Muscle of leg (tissue), 11 donors: Measurements from ENCODE around the gene ZNF521. TPM values are rescaled to one million over a fixed set of nuclear protein-coding genes. Genes with fewer than 3 reads are reported as not detected.

Experiments used
- DNase-seq: peaks from one replicate; pipeline ENCODE4 v3.0.0; 2013
- H3K27ac ChIP-seq: one replicate; pipeline ENCODE4 v1.5.1; 2013; ENCODE audit warnings: mild to moderate bottlenecking, low read length, control low read depth
- H3K27me3 ChIP-seq: one replicate; pipeline ENCODE4 v1.6.1; 2013; ENCODE audit warnings: low read length; ENCODE audit not compliant: control insufficient read depth, insufficient read depth
- H3K36me3 ChIP-seq: one replicate; pipeline ENCODE4 v1.6.1; 2013; ENCODE audit warnings: low read length; ENCODE audit not compliant: control insufficient read depth, insufficient read depth
- H3K4me1 ChIP-seq: one replicate; pipeline ENCODE4 v1.6.1; 2013; ENCODE audit warnings: low read length; ENCODE audit not compliant: control insufficient read depth, insufficient read depth
- H3K4me3 ChIP-seq: one replicate; pipeline ENCODE4 v1.5.1; 2013; ENCODE audit warnings: low read length, control low read depth
- H3K9me3 ChIP-seq: replicated peaks from 2 replicates; pipeline ENCODE4 v1.6.1; 2013; ENCODE audit warnings: low read depth, low read length; ENCODE audit not compliant: control insufficient read depth
- WGBS: methylation state at CpG from one replicate; pipeline ENCODE4 v1.1.5; 2013; ENCODE audit warnings: missing lambda C conversion rate; ENCODE audit not compliant: insufficient coverage; 5-methylcytosine and 5-hydroxymethylcytosine counted together
- polyA plus RNA-seq, 8 donors: library from polyadenylated mRNA; unstranded; fragments of 120-200 nt; gene quantifications; one replicate each; pipeline versions ENCODE4 v1.2.1 to v1.2.3, GENCODE V29; 2013; ENCODE audit warnings: inconsistent platforms in 1 of 8, low replicate concordance in 1 of 8; ENCODE audit not compliant: insufficient read length in 8 of 8, insufficient read depth in 1 of 8
- total RNA-seq: library from RNA; stranded (reverse); fragments of 120-200 nt; gene quantifications from one replicate; pipeline ENCODE4 v1.2.4, GENCODE V29; 2013

ZNF521 gene
- total and polyA plus RNA-seq, 9 donors = 29.6 to 67.1 (median 46.1) TPM

GRCh38 chr18:25086876-25087275 is 265.1 kb downstream of the ZNF521 start:
- Histone ChIP-seq H3K9me3 (no peaks in the 10 kb centered on the region), H3K36me3 (peaks cover 25% of the 10 kb centered on the region), H3K4me3 (no peak overlapping the region), H3K4me1 (no peaks in the 10 kb centered on the region), H3K27me3 (no peaks in the 10 kb centered on the region), H3K27ac (no peak overlapping the region)
- WGBS = no CpG with 5 or more reads among the region's 2 CpGs
- no peak for DNase-seq

GRCh38 chr18:25081001-25081400 is 271.0 kb downstream of the ZNF521 start:
- Histone ChIP-seq H3K27ac (no peak overlapping the region), H3K27me3 (no peaks in the 10 kb centered on the region), H3K4me1 (no peaks in the 10 kb centered on the region), H3K9me3 (no peaks in the 10 kb centered on the region), H3K36me3 (peaks cover 15% of the 10 kb centered on the region), H3K4me3 (no peak overlapping the region)
- DNase-seq = no peak
- WGBS = 96% methylated on average over 4 of the region's 8 CpGs

- H3K9me3 ChIP-seq = no peaks in the 10 kb centered on the region
- H3K27me3 ChIP-seq = no peaks in the 10 kb centered on the region
- H3K4me1 ChIP-seq = no peaks in the 10 kb centered on the region
- DNase-seq = no peak
- 57% methylated on average over 8 of the region's 10 CpGs for WGBS
- H3K27ac ChIP-seq = no peak overlapping the region
- no peak overlapping the region for H3K4me3 ChIP-seq
- H3K36me3 ChIP-seq = peaks cover 17% of the 10 kb centered on the region
Measured at GRCh38 chr18:25080211-25080610, 271.8 kb downstream of the ZNF521 start.

- Histone ChIP-seq H3K27me3 (no peaks in the 10 kb centered on the region), H3K36me3 (peaks cover 20% of the 10 kb centered on the region), H3K4me1 (no peaks in the 10 kb centered on the region), H3K4me3 (no peak overlapping the region), H3K9me3 (no peaks in the 10 kb centered on the region), H3K27ac (no peak overlapping the region)
- DNase-seq = no peak
- WGBS = 58% methylated on average over 12 of the region's 18 CpGs
Measured at GRCh38 chr18:25077944-25078723, 273.8 kb downstream of the ZNF521 start.

GRCh38 chr18:25077038-25077943 is 274.7 kb downstream of the ZNF521 start:
- DNase-seq = peak; percentile 63
- WGBS = 71% methylated on average over 9 of the region's 19 CpGs
- Histone ChIP-seq H3K27me3 (no peaks in the 10 kb centered on the region), H3K27ac (peak overlapping the region; percentile 44), H3K4me3 (no peak overlapping the region), H3K9me3 (no peaks in the 10 kb centered on the region), H3K36me3 (peaks cover 20% of the 10 kb centered on the region), H3K4me1 (no peaks in the 10 kb centered on the region)

GRCh38 chr18:25075783-25076182 is 276.2 kb downstream of the ZNF521 start:
- 36% methylated on average over 3 of the region's 3 CpGs for WGBS
- peak; percentile 33 for DNase-seq
- H3K4me1 ChIP-seq = no peaks in the 10 kb centered on the region
- no peaks in the 10 kb centered on the region for H3K27me3 ChIP-seq
- no peak overlapping the region for H3K4me3 ChIP-seq
- peaks cover 19% of the 10 kb centered on the region for H3K36me3 ChIP-seq
- no peak overlapping the region for H3K27ac ChIP-seq
- H3K9me3 ChIP-seq = no peaks in the 10 kb centered on the region

- Histone ChIP-seq H3K4me3 (no peak overlapping the region), H3K36me3 (peaks cover 17% of the 10 kb centered on the region), H3K27me3 (no peaks in the 10 kb centered on the region), H3K27ac (no peak overlapping the region), H3K4me1 (no peaks in the 10 kb centered on the region), H3K9me3 (no peaks in the 10 kb centered on the region)
- WGBS = 39% methylated on average over 4 of the region's 5 CpGs
- DNase-seq = peak; percentile 49
Measured at GRCh38 chr18:25075331-25075730, 276.6 kb downstream of the ZNF521 start.

GRCh38 chr18:25074925-25075324 is 277.0 kb downstream of the ZNF521 start:
- H3K4me3 ChIP-seq = no peak overlapping the region
- peaks cover 13% of the 10 kb centered on the region for H3K36me3 ChIP-seq
- DNase-seq = no peak
- H3K9me3 ChIP-seq = no peaks in the 10 kb centered on the region
- H3K4me1 ChIP-seq = no peaks in the 10 kb centered on the region
- no peak overlapping the region for H3K27ac ChIP-seq
- no CpG with 5 or more reads among the region's 4 CpGs for WGBS
- no peaks in the 10 kb centered on the region for H3K27me3 ChIP-seq

GRCh38 chr18:25072205-25072604 is 279.8 kb downstream of the ZNF521 start:
- H3K4me1 ChIP-seq = no peaks in the 10 kb centered on the region
- no peak overlapping the region for H3K27ac ChIP-seq
- no CpG with 5 or more reads among the region's 6 CpGs for WGBS
- no peaks in the 10 kb centered on the region for H3K9me3 ChIP-seq
- H3K4me3 ChIP-seq = no peak overlapping the region
- peaks cover 5% of the 10 kb centered on the region for H3K36me3 ChIP-seq
- no peak for DNase-seq
- H3K27me3 ChIP-seq = no peaks in the 10 kb centered on the region

- H3K27me3 ChIP-seq = no peaks in the 10 kb centered on the region
- H3K4me1 ChIP-seq = no peaks in the 10 kb centered on the region
- H3K36me3 ChIP-seq = peaks cover 5% of the 10 kb centered on the region
- no CpG with 5 or more reads among the region's 5 CpGs for WGBS
- no peaks in the 10 kb centered on the region for H3K9me3 ChIP-seq
- peak; percentile 90 for DNase-seq
- no peak overlapping the region for H3K27ac ChIP-seq
- no peak overlapping the region for H3K4me3 ChIP-seq
Measured at GRCh38 chr18:25067275-25068025, 284.5 kb downstream of the ZNF521 start.
